Keratinocyte (primary cell): Measurements from ENCODE around the gene ARHGAP5.

ENCODE experiments used
- CTCF ChIP-seq, 3 experiments: IDR thresholded peaks in 1 of 3; conservative IDR thresholded peaks in 1 of 3; optimal IDR thresholded peaks in 1 of 3; 2 replicates in 2 of 3; 3 replicates in 1 of 3; pipeline versions ENCODE3 to v1.5.1; 2011; ENCODE audit warnings: low read length in 3 of 3, mild to moderate bottlenecking in 3 of 3, moderate library complexity in 2 of 3, control low read depth in 1 of 3, inconsistent platforms in 1 of 3; ENCODE audit not compliant: insufficient read depth in 2 of 3; ENCODE audit errors: extremely low read depth in 1 of 3
- EZH2 ChIP-seq: IDR thresholded peaks from one replicate; pipeline ENCODE4 v1.6.1; 2012; ENCODE audit warnings: inconsistent platforms, mild to moderate bottlenecking, low read length, moderate library complexity

GRCh38 chr14:32087907-32088306 is 10.8 kb downstream of the ARHGAP5 start:
- no peak for TF ChIP-seq CTCF (optimal IDR thresholded peaks at IDR 0.05 in 1 of 3, IDR thresholded peaks at IDR 0.05 in 1 of 3, conservative IDR thresholded peaks at IDR 0.05 in 1 of 3; ENCODE audit: extremely low read depth in 1 of 3, insufficient read depth in 2 of 3, low read length in 3 of 3)
- TF ChIP-seq EZH2, result no peak
